HepG2 (cell line): Measurements from ENCODE around the gene DOCK3. TPM values are rescaled to one million over a fixed set of nuclear protein-coding genes. Genes with fewer than 3 reads are reported as not detected.

Experiments
- ATAC-seq: fragments of 200-7000 bp; cut with Tn5 transposase; 3 replicates; pipeline ENCODE4 v1.9.1; 2020; ENCODE audit warnings: mild to moderate bottlenecking, moderate library complexity
- BruUV-seq: library from RNA; stranded (reverse); fragments of 400-500 nt; replicated peaks from 2 replicates; lab custom pipeline; 2021; lab: Mats Ljungman, UMichigan
- CTCF ChIA-PET: fragments of 300-600 bp; formaldehyde crosslinking; extraction: SDS; loops from one replicate; lab custom pipeline; 2021; ENCODE audit warnings: low total read pairs, inconsistent platforms, low intra/inter-chr PET ratio; lab: Yijun Ruan, JAX
- POLR2A ChIA-PET: fragments of 350-600 bp; sonication (Branson Sonifier 250); formaldehyde crosslinking; loops from one replicate; lab custom pipeline; 2020; ENCODE audit warnings: antibody characterized with exemption, inconsistent platforms; lab: Yijun Ruan, JAX
- DNase-seq: peaks from one replicate; pipeline ENCODE4 v3.0.0-alpha.2; 2015; ENCODE audit warnings: low spot score
- FAIRE-seq: peaks from 3 replicates; lab custom pipeline; 2011; peaks lifted over from hg19 to GRCh38; lab: Jason Lieb, UNC
- H2AFZ ChIP-seq: one replicate; pipeline ENCODE4 v1.6.1; 2011; ENCODE audit warnings: low read length, inconsistent platforms
- H3K27ac ChIP-seq: fragments of 300-600 bp; 3 replicates; pipeline ENCODE4 v1.8.0; 2011; ENCODE audit warnings: mixed run types, mild to moderate bottlenecking, mixed read lengths, low read length, inconsistent platforms; ENCODE audit not compliant: insufficient read depth; ENCODE audit errors: extremely low read length
- H3K27me3 ChIP-seq, 2 experiments: fragments of 200-600 bp in 1 of 2; 2 replicates in 1 of 2; 3 replicates in 1 of 2; pipeline versions ENCODE4 v1.6.0 to v1.8.0; 2011; ENCODE audit warnings: low read length in 2 of 2, mild to moderate bottlenecking in 2 of 2, moderate library complexity in 2 of 2, inconsistent platforms in 1 of 2; ENCODE audit not compliant: insufficient read depth in 2 of 2, control insufficient read depth in 1 of 2
- H3K36me3 ChIP-seq, 2 experiments: fragments of 200-600 bp in 1 of 2; replicated peaks in 1 of 2; 2 replicates in 1 of 2; 3 replicates in 1 of 2; pipeline versions ENCODE4 v1.5.1 to v1.8.0; 2011; ENCODE audit warnings: low read length in 2 of 2, inconsistent platforms in 1 of 2; ENCODE audit not compliant: insufficient read depth in 2 of 2, control insufficient read depth in 1 of 2
- H3K4me1 ChIP-seq: 2 replicates; pipeline ENCODE4 v1.5.1; 2012; ENCODE audit warnings: low read length, inconsistent platforms; ENCODE audit not compliant: insufficient read depth
- H3K4me2 ChIP-seq: 2 replicates; pipeline ENCODE4 v1.6.0; 2011; ENCODE audit warnings: low read depth, low read length, inconsistent platforms
- H3K4me3 ChIP-seq, 3 experiments: fragments of 200-600 bp in 1 of 3; sonication (generic), shearing (Covaris generic) in 1 of 3; replicated peaks in 1 of 3; 2 replicates each; pipeline ENCODE4 v1.5.1; 2011 to 2016; ENCODE audit warnings: low read length in 3 of 3, inconsistent platforms in 2 of 3, low read depth in 2 of 3, mild to moderate bottlenecking in 2 of 3, control low read depth in 1 of 3, mixed read lengths in 1 of 3; ENCODE audit not compliant: insufficient read depth in 1 of 3
- H3K79me2 ChIP-seq: one replicate; pipeline ENCODE4 v1.6.1; 2011; ENCODE audit warnings: low read length, inconsistent platforms; ENCODE audit not compliant: insufficient read depth
- H3K9ac ChIP-seq: 2 replicates; pipeline ENCODE4 v1.6.0; 2011; ENCODE audit warnings: mild to moderate bottlenecking, low read depth, low read length, inconsistent platforms; ENCODE audit not compliant: insufficient read depth
- H3K9me3 ChIP-seq: 2 replicates; pipeline ENCODE4 v1.5.1; 2012; ENCODE audit warnings: mild to moderate bottlenecking, low read length
- H4K20me1 ChIP-seq: 2 replicates; pipeline ENCODE4 v1.6.0; 2011; ENCODE audit warnings: inconsistent platforms, mild to moderate bottlenecking, low read length, moderate library complexity; ENCODE audit not compliant: insufficient read depth
- HNRNPUL1 ChIP-seq: fragments of 200-400 bp; formaldehyde crosslinking; IDR thresholded peaks from 2 replicates; pipeline ENCODE4 v1.6.1; 2017; ENCODE audit warnings: low read depth, mild to moderate bottlenecking, low read length, moderate library complexity
- POGZ ChIP-seq: sonication (generic); formaldehyde crosslinking; IDR thresholded peaks from 2 replicates; pipeline ENCODE4 v1.4.0; 2020; ENCODE audit warnings: mild to moderate bottlenecking, missing genetic modification reagents
- PRPF4 ChIP-seq: fragments of 200-400 bp; formaldehyde crosslinking; IDR thresholded peaks from 2 replicates; pipeline ENCODE4 v1.6.1; 2016; ENCODE audit warnings: low read length, low read depth; ENCODE audit not compliant: poor library complexity, severe bottlenecking
- REPIN1 ChIP-seq: sonication (generic); formaldehyde crosslinking; IDR thresholded peaks from 2 replicates; pipeline ENCODE4 v1.8.0; 2022; ENCODE audit warnings: missing genetic modification reagents, low read depth, mild to moderate bottlenecking, borderline replicate concordance
- SIX4 ChIP-seq: sonication (generic); formaldehyde crosslinking; IDR thresholded peaks from 2 replicates; pipeline ENCODE4 v1.4.0; 2020; ENCODE audit warnings: missing genetic modification reagents
- SMARCC2 ChIP-seq: fragments of 450-650 bp; IDR thresholded peaks from 2 replicates; pipeline ENCODE4 v1.6.1; 2017; ENCODE audit warnings: antibody characterized with exemption, mild to moderate bottlenecking
- ZNF205 ChIP-seq: IDR thresholded peaks from 2 replicates; pipeline ENCODE4 v1.6.1; 2018; ENCODE audit warnings: missing biosample characterization, missing genetic modification reagents
- ZNF354B ChIP-seq: sonication (generic); formaldehyde crosslinking; IDR thresholded peaks from 2 replicates; pipeline ENCODE4 v1.8.0; 2022; ENCODE audit warnings: mild to moderate bottlenecking, missing genetic modification reagents
- WGBS: methylation state at CpG from one replicate; pipeline ENCODE4 v1.1.6; 2017; ENCODE audit warnings: low lambda C conversion rate; 5-methylcytosine and 5-hydroxymethylcytosine counted together
- in situ Hi-C: cut with HindIII; loops from 2 replicates; pipeline ENCODE4 v1.10.0; 2017; ENCODE audit warnings: low pct_unique_long_range_greater_than_20kb; ENCODE audit not compliant: extremely low pct_ligation_motif_present
- intact Hi-C: fragments of 100-400 bp; cut with micrococcal nuclease; formaldehyde crosslinking; loops from one replicate; pipeline ENCODE4 v1.10.0; 2022; ENCODE audit not compliant: unreplicated experiment
- polyA plus RNA-seq, 8 experiments: library from polyadenylated mRNA; depleted of rRNA in 3 of 8; stranded (reverse) in 7 of 8; unstranded in 1 of 8; fragments of >200 nt; fragmentation: Illumina TruSeq in 4 of 8; extraction: Trizol in 4 of 8; gene quantifications; 2 replicates each; pipeline versions ENCODE4 v1.2.1 to v1.2.3, GENCODE V29; 2011 to 2016; ENCODE audit warnings: low read depth in 4 of 8, missing spikeins in 1 of 8, mixed read lengths in 1 of 8; ENCODE audit not compliant: insufficient read depth in 1 of 8
- total RNA-seq, 5 experiments: library from RNA; depleted of rRNA; stranded (reverse); fragments of >200 nt; fragmentation: Illumina TruSeq; extraction: Trizol; gene quantifications; 2 replicates each; pipeline ENCODE4 v1.2.3, GENCODE V29; 2016; ENCODE audit warnings: low read depth in 1 of 5
- TF ChIP-seq, protein P1 (sequence below): sonication (generic); formaldehyde crosslinking; IDR thresholded peaks from 2 replicates; pipeline ENCODE4 v1.5.1; 2020; ENCODE audit warnings: missing genetic modification reagents, mild to moderate bottlenecking, borderline replicate concordance
- TF ChIP-seq, protein P2 (sequence below): sonication (generic); formaldehyde crosslinking; IDR thresholded peaks from 2 replicates; pipeline ENCODE4 v1.4.0; 2020; ENCODE audit warnings: mild to moderate bottlenecking, missing genetic modification reagents
- TF ChIP-seq, protein P3 (sequence below): sonication (generic); formaldehyde crosslinking; IDR thresholded peaks from 2 replicates; pipeline ENCODE4 v1.4.0; 2020; ENCODE audit warnings: missing genetic modification reagents
- TF ChIP-seq, protein P4 (sequence below): sonication (generic); formaldehyde crosslinking; conservative IDR thresholded peaks from 2 replicates; pipeline ENCODE4 v1.8.0; 2022; ENCODE audit warnings: missing genetic modification reagents
- TF ChIP-seq, protein P5 (sequence below): sonication (generic); formaldehyde crosslinking; IDR thresholded peaks from 2 replicates; pipeline ENCODE4 v1.5.0; 2020; ENCODE audit warnings: mild to moderate bottlenecking, missing genetic modification reagents

DOCK3 gene
- total and polyA plus RNA-seq, 2 of the 13 experiments (the other 11 are each of a cell fraction or from before 2014, with no cell fraction given): not detected

DNA sequence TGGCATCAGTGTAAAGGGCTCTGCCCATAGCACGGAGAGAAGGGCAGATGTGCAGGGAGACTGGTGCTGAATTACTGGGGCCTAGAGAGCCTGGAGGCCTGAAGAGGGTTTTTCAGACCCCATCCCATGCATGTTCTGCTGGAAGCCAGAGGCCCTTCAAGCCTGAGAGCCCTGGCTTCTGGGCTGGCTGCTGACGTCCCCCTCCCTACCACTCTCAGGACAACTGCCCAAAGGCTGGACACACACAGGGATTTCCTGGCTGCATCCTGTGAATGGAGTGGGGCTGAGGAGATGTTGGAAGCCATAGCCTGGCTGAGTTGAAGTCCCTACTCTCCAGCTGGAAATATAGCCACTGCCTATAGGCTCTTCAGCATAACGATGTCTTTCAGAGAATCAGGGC is 16.9 kb upstream of the DOCK3 start:
- CTCF ChIA-PET: no interaction called here
- no peaks in the 10 kb centered on the region for H4K20me1 ChIP-seq
- WGBS: 5% methylated on average over 1 of the region's 3 CpGs
- no peak for TF ChIP-seq REPIN1 (CRISPR knock-in tag)
- TF ChIP-seq, protein P1, sequence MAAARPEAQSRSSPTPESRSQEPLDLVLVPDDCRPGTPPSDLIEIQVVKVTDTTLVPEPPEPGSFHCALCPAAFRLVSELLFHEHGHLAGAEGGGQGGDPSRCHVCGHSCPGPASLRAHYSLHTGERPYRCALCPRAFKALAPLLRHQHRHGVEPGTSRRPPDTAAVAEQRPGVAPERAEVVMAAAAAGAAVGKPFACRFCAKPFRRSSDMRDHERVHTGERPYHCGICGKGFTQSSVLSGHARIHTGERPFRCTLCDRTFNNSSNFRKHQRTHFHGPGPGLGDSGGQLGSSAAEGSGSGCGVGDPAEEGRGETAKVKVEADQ (CRISPR knock-in tag): no peak
- no peak for TF ChIP-seq POGZ
- no peak for TF ChIP-seq ZNF354B (CRISPR knock-in tag)
- TF ChIP-seq HNRNPUL1: no peak
- no peak for TF ChIP-seq ZNF205 (CRISPR knock-in tag)
- no peak for TF ChIP-seq SIX4
- TF ChIP-seq, protein P2, sequence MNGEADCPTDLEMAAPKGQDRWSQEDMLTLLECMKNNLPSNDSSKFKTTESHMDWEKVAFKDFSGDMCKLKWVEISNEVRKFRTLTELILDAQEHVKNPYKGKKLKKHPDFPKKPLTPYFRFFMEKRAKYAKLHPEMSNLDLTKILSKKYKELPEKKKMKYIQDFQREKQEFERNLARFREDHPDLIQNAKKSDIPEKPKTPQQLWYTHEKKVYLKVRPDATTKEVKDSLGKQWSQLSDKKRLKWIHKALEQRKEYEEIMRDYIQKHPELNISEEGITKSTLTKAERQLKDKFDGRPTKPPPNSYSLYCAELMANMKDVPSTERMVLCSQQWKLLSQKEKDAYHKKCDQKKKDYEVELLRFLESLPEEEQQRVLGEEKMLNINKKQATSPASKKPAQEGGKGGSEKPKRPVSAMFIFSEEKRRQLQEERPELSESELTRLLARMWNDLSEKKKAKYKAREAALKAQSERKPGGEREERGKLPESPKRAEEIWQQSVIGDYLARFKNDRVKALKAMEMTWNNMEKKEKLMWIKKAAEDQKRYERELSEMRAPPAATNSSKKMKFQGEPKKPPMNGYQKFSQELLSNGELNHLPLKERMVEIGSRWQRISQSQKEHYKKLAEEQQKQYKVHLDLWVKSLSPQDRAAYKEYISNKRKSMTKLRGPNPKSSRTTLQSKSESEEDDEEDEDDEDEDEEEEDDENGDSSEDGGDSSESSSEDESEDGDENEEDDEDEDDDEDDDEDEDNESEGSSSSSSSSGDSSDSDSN: no peak
- TF ChIP-seq PRPF4: no peak
- TF ChIP-seq, protein P3, sequence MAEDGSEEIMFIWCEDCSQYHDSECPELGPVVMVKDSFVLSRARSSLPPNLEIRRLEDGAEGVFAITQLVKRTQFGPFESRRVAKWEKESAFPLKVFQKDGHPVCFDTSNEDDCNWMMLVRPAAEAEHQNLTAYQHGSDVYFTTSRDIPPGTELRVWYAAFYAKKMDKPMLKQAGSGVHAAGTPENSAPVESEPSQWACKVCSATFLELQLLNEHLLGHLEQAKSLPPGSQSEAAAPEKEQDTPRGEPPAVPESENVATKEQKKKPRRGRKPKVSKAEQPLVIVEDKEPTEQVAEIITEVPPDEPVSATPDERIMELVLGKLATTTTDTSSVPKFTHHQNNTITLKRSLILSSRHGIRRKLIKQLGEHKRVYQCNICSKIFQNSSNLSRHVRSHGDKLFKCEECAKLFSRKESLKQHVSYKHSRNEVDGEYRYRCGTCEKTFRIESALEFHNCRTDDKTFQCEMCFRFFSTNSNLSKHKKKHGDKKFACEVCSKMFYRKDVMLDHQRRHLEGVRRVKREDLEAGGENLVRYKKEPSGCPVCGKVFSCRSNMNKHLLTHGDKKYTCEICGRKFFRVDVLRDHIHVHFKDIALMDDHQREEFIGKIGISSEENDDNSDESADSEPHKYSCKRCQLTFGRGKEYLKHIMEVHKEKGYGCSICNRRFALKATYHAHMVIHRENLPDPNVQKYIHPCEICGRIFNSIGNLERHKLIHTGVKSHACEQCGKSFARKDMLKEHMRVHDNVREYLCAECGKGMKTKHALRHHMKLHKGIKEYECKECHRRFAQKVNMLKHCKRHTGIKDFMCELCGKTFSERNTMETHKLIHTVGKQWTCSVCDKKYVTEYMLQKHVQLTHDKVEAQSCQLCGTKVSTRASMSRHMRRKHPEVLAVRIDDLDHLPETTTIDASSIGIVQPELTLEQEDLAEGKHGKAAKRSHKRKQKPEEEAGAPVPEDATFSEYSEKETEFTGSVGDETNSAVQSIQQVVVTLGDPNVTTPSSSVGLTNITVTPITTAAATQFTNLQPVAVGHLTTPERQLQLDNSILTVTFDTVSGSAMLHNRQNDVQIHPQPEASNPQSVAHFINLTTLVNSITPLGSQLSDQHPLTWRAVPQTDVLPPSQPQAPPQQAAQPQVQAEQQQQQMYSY (CRISPR knock-in tag): no peak
- no peak for TF ChIP-seq SMARCC2
- TF ChIP-seq, protein P4, sequence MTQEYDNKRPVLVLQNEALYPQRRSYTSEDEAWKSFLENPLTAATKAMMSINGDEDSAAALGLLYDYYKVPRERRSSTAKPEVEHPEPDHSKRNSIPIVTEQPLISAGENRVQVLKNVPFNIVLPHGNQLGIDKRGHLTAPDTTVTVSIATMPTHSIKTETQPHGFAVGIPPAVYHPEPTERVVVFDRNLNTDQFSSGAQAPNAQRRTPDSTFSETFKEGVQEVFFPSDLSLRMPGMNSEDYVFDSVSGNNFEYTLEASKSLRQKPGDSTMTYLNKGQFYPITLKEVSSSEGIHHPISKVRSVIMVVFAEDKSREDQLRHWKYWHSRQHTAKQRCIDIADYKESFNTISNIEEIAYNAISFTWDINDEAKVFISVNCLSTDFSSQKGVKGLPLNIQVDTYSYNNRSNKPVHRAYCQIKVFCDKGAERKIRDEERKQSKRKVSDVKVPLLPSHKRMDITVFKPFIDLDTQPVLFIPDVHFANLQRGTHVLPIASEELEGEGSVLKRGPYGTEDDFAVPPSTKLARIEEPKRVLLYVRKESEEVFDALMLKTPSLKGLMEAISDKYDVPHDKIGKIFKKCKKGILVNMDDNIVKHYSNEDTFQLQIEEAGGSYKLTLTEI: no peak
- TF ChIP-seq, protein P5, sequence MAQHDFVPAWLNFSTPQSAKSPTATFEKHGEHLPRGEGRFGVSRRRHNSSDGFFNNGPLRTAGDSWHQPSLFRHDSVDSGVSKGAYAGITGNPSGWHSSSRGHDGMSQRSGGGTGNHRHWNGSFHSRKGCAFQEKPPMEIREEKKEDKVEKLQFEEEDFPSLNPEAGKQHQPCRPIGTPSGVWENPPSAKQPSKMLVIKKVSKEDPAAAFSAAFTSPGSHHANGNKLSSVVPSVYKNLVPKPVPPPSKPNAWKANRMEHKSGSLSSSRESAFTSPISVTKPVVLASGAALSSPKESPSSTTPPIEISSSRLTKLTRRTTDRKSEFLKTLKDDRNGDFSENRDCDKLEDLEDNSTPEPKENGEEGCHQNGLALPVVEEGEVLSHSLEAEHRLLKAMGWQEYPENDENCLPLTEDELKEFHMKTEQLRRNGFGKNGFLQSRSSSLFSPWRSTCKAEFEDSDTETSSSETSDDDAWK: no peak

More for the DNA sequence above, 16.9 kb upstream of the DOCK3 start:
- POLR2A ChIA-PET: no interaction called here
- Histone ChIP-seq H3K4me1 (0 out of 2 replicates have a peak, but pooled peaks cover under 1% of the 10 kb centered on the region), H3K79me2 (no peaks in the 10 kb centered on the region), H3K27ac (no peak overlapping the region), H3K4me3 (no peak overlapping the region), H3K9me3 (no peaks in the 10 kb centered on the region), H3K4me2 (no peak overlapping the region), H3K36me3 (no peaks in the 10 kb centered on the region), H3K9ac (no peak overlapping the region), H2AFZ (no peak overlapping the region), H3K27me3 (peaks cover 0 to 33% of the 10 kb centered on the region in 2 experiments; a peak in 3 of 5 replicates)
- in situ Hi-C loops (no loop called here), intact Hi-C loops (no loop called here)
- FAIRE-seq: no peak
- BruUV-seq: no TSS peak
- ATAC-seq: no peak
- no peak for DNase-seq
